Nephron progenitor cell (in vitro differentiated cells): ENCODE results near the gene LIX1L.
"Not testable (repeated sequence)": the region's sequence is repeated elsewhere in the genome, so short reads cannot be mapped to it uniquely, and the experiment has no call there.

Experiments used
- DNase-seq: peaks from one replicate; pipeline ENCODE4 v3.0.0; 2021
- H3K27ac Mint-ChIP-seq: 2 replicates; pipeline ENCODE4 v1.8.0; 2021; ENCODE audit warnings: mild to moderate bottlenecking, moderate library complexity, mixed read lengths
- H3K27me3 Mint-ChIP-seq: 2 replicates; pipeline ENCODE4 v1.8.0; 2021; ENCODE audit warnings: mild to moderate bottlenecking, low read depth, mixed read lengths; ENCODE audit not compliant: poor library complexity
- H3K36me3 Mint-ChIP-seq: 2 replicates; pipeline ENCODE4 v1.8.0; 2021; ENCODE audit warnings: low read depth, mixed read lengths
- H3K4me1 Mint-ChIP-seq: 2 replicates; pipeline ENCODE4 v1.8.0; 2021; ENCODE audit warnings: mixed read lengths
- H3K4me3 Mint-ChIP-seq: 2 replicates; pipeline ENCODE4 v1.8.0; 2021; ENCODE audit warnings: mild to moderate bottlenecking, moderate library complexity, mixed read lengths
- H3K9me3 Mint-ChIP-seq: 2 replicates; pipeline ENCODE4 v1.8.0; 2021; ENCODE audit warnings: mild to moderate bottlenecking, moderate library complexity, mixed read lengths
- TF ChIP-seq, protein P1 (sequence below): fragments of 200-600 bp; sonication (generic); IDR thresholded peaks from 2 replicates; pipeline ENCODE4 v1.5.0; 2021; ENCODE audit warnings: antibody characterized with exemption

Gene LIX1L

DNA sequence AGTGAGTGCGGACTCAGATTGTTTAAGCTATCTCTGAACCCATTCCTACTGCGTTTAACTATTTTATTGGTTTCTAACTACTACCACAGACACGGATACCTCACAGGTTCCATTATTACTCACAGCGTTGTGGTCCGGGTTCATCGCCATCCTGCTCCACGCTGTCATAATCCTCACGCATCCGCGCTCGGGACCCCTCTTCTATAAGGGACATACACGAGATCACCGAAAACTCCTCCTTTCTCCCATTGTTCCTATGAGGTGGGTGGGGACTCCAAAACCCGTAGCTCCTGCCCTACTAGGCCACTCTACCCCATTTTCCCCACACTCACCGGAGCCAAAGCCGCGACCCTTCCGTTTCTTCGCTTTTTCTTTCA, 31.1 kb downstream of the LIX1L start:
- H3K36me3 Mint-ChIP-seq: peaks cover 21% of the 10 kb centered on the region
- H3K27me3 Mint-ChIP-seq: no peaks in the 10 kb centered on the region
- TF ChIP-seq, protein P1, sequence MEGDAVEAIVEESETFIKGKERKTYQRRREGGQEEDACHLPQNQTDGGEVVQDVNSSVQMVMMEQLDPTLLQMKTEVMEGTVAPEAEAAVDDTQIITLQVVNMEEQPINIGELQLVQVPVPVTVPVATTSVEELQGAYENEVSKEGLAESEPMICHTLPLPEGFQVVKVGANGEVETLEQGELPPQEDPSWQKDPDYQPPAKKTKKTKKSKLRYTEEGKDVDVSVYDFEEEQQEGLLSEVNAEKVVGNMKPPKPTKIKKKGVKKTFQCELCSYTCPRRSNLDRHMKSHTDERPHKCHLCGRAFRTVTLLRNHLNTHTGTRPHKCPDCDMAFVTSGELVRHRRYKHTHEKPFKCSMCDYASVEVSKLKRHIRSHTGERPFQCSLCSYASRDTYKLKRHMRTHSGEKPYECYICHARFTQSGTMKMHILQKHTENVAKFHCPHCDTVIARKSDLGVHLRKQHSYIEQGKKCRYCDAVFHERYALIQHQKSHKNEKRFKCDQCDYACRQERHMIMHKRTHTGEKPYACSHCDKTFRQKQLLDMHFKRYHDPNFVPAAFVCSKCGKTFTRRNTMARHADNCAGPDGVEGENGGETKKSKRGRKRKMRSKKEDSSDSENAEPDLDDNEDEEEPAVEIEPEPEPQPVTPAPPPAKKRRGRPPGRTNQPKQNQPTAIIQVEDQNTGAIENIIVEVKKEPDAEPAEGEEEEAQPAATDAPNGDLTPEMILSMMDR: no peak
- H3K4me1 Mint-ChIP-seq: peaks cover 10% of the 10 kb centered on the region
- H3K4me3 Mint-ChIP-seq: no peak overlapping the region
- no peak overlapping the region for H3K27ac Mint-ChIP-seq
- no peak for DNase-seq
- H3K9me3 Mint-ChIP-seq: no peaks in the 10 kb centered on the region

DNA sequence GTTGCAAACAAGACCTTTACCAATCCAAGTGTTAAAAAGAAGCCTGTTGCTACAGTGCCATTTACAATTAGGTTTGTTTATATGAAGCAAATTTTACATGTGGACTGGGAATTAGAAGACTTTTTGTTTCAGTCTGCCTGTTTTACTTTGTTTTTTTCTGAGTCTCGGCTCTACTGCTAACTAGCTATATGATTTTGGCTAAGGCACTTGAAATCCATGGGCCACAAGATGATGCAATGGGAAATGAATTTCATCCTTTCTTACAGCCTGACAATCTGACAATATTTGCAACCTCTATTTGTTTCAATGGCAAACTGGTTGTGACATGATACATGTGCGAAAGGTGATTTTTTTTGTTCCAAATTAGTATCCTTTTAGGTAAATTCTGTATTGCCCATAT, 35.6 kb downstream of the LIX1L start:
- H3K9me3 Mint-ChIP-seq: no peaks in the 10 kb centered on the region

DNA sequence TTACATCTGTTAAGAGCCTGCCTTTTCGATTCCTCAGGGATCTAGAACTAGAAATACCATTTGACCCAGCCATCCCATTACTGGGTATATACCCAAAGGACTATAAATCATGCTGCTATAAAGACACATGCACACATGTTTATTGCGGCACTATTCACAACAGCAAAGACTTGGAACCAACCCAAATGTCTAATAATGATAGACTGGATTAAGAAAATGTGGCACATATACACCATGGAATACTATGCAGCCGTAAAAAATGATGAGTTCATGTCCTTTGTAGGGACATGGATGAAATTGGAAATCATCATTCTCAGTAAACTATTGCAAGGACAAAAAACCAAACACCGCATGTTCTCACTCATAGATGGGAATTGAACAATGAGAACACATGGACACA, 37.5 kb downstream of the LIX1L start:
- Mint-ChIP-seq H3K4me3 (peak overlapping the region; percentile 94), H3K36me3 (peaks cover 36% of the 10 kb centered on the region), H3K4me1 (peaks cover 32% of the 10 kb centered on the region)
- H3K9me3 Mint-ChIP-seq, H3K27ac Mint-ChIP-seq, H3K27me3 Mint-ChIP-seq, DNase-seq: not testable (repeated sequence)

More for the DNA sequence above, 35.6 kb downstream of the LIX1L start:
- Mint-ChIP-seq H3K4me1 (peaks cover 25% of the 10 kb centered on the region), H3K36me3 (peaks cover 19% of the 10 kb centered on the region), H3K27ac (no peak overlapping the region), H3K27me3 (no peaks in the 10 kb centered on the region), H3K4me3 (no peak overlapping the region)
- no peak for DNase-seq
- TF ChIP-seq, protein P1: no peak

DNA sequence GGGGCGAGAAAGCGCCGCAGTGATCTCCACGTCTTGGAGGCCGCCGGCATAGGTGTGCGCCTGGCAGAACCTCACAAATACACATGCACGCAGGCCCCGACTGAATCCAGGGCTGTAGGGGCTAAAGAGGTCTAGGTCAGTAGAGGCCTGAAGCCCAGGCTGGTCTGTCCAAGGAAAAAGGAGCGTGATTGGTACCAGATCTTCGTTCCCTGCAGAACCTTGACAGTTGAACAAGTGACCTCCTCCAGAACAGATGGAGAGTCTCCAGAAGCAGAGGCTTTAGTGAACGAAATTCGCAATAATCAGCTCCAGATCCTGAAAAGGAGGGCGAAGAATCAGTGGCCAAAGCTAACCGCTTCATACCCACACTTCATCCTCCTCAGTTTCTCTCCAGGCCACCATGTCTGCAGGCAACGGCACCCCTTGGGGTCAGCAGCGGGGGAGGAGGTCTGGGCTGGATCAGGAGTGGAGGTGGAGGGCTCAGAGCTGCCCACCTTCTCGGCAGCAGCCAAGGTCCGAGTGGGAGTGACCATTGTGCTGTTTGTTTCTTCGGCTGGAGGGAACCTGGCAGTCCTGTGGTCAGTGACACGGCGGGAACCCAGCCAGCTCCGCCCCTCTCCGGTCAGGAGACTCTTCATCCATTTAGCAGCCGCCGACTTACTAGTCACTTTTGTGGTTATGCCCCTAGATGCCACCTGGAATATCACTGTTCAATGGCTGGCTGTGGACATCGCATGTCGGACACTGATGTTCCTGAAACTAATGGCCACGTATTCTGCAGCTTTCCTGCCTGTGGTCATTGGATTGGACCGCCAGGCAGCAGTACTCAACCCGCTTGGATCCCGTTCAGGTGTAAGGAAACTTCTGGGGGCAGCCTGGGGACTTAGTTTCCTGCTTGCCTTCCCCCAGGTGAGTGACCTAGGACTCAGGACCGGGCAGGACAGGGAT, 38.6 kb downstream of the LIX1L start:
- Mint-ChIP-seq H3K4me1 (peaks cover 32% of the 10 kb centered on the region), H3K27me3 (no peaks in the 10 kb centered on the region), H3K27ac (peak overlapping the region; percentile 95), H3K4me3 (peak overlapping the region; percentile 94), H3K36me3 (peaks cover 45% of the 10 kb centered on the region), H3K9me3 (no peaks in the 10 kb centered on the region)
- peak; percentile 51 for DNase-seq
- TF ChIP-seq, protein P1: no peak

DNA sequence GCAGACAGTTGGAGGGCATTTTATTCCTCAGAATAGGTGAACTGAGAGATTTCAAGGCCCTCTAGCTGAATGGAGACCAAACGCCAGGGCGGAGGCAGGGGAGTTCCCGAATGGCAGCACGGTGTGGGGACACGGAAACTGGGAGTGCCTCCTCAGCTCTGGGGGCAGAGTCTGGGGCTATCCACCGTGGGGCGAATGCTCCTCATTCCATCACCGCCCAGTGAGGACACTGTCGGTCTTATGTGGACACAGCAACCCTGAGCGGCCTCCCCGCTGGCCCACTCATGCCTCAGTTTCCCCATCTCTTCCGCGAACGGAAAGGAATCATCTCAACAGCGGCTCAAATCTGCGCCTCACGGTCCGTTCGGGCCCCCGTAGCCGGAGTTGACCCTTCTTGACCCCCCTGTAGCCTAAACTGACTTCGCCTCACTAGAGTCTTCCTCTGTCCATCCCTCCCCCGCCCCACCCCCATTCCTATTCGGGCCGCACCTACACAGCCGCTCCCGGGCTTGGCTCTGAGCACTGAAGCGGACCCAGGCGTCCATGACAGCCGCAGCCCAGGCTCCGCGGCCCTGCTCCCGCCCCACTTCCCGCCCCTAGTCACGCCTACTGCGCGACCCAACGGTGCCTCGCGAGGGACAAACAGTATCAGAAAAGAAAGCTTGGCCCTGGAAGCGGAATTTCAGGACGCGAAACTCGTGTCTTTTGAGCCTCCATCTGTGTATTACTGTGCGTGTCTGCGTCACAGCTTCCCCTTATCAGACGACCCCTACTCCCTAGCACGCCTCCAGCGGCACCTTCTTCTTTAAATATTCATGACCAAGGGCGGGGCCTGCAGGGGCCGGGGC, 39.4 kb downstream of the LIX1L start, which contains the start of gene PEX11B:
Gene PEX11B, minus strand, starts transcription at position 574 of the 848 bp plus-strand sequence. Its CDS starts 29 bp downstream, at position 545.
- peaks cover 32% of the 10 kb centered on the region for H3K4me1 Mint-ChIP-seq
- TF ChIP-seq, protein P1: no peak
- peak; percentile 89 for DNase-seq
- H3K4me3 Mint-ChIP-seq: peak within 1 kb of the TSS; percentile 94
- H3K27me3 Mint-ChIP-seq: no peaks in the 10 kb centered on the region
- peak within 1 kb of the TSS; percentile 95 for H3K27ac Mint-ChIP-seq
- peaks cover 53% of the 10 kb centered on the region for H3K36me3 Mint-ChIP-seq
- H3K9me3 Mint-ChIP-seq: no peaks in the 10 kb centered on the region

DNA sequence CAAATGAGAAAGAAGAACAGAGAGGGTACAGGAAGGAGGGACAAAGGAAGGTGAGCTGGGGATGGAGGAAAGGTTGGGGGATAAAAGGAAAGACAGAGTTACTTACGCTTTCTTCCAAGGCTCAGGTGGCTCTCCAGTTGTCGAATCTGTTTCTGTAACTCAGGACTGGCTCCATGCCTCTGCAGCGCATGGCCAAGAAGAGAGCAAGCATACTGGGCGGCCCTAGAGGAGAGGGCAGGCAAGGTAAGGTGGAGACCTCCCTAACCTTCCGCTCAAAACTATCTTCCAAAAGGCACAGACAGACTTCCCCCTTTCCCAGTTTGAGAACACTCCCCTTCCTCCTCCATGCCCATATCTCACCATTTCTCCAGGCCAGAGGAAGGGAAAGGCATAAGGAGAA, 40.2 kb downstream of the LIX1L start:
- no peaks in the 10 kb centered on the region for H3K27me3 Mint-ChIP-seq
- peak overlapping the region; percentile 94 for H3K4me3 Mint-ChIP-seq
- no peak for DNase-seq
- TF ChIP-seq, protein P1: no peak
- H3K36me3 Mint-ChIP-seq: peaks cover 49% of the 10 kb centered on the region
- H3K4me1 Mint-ChIP-seq: peaks cover 32% of the 10 kb centered on the region
- H3K9me3 Mint-ChIP-seq: no peaks in the 10 kb centered on the region
- H3K27ac Mint-ChIP-seq: peak overlapping the region; percentile 14
